DOHH2 (cell line): ENCODE data around the gene TSC2.
"Not testable (repeated sequence)": the region's sequence is repeated elsewhere in the genome, so short reads cannot be mapped to it uniquely, and the experiment has no call there.

Experiments used
- H3F3A ChIP-seq: fragments of 200-600 bp; sonication (generic), shearing (Covaris generic); 2 replicates; pipeline ENCODE4 v1.6.0; 2016; ENCODE audit warnings: antibody characterized with exemption, mild to moderate bottlenecking; ENCODE audit not compliant: control insufficient read depth, insufficient read depth
- H3K27ac ChIP-seq: fragments of 200-600 bp; sonication (generic); 2 replicates; pipeline ENCODE4 v1.5.1; 2014; ENCODE audit warnings: low read depth, mild to moderate bottlenecking, low read length, moderate library complexity
- H3K27me3 ChIP-seq: fragments of 200-600 bp; sonication (generic); 2 replicates; pipeline ENCODE4 v1.6.1; 2014; ENCODE audit warnings: mild to moderate bottlenecking, low read length, mixed read lengths; ENCODE audit not compliant: control insufficient read depth
- H3K36me3 ChIP-seq: fragments of 200-600 bp; sonication (generic); 2 replicates; pipeline ENCODE4 v1.6.1; 2014; ENCODE audit warnings: mild to moderate bottlenecking, low read length, moderate library complexity, mixed read lengths; ENCODE audit not compliant: control insufficient read depth
- H3K4me1 ChIP-seq: fragments of 200-600 bp; sonication (generic); 2 replicates; pipeline ENCODE4 v1.6.1; 2014; ENCODE audit warnings: mild to moderate bottlenecking, low read length, mixed read lengths; ENCODE audit not compliant: control insufficient read depth
- H3K4me2 ChIP-seq: fragments of 200-600 bp; sonication (generic); 2 replicates; pipeline ENCODE4 v1.6.0; 2014; ENCODE audit warnings: mild to moderate bottlenecking, low read length, moderate library complexity
- H3K4me3 ChIP-seq: fragments of 200-600 bp; sonication (generic); 2 replicates; pipeline ENCODE4 v1.5.1; 2014; ENCODE audit warnings: mild to moderate bottlenecking, low read length, mixed read lengths
- H3K79me2 ChIP-seq: fragments of 200-600 bp; sonication (generic); 2 replicates; pipeline ENCODE4 v1.6.1; 2014; ENCODE audit warnings: mild to moderate bottlenecking, low read length, mixed read lengths; ENCODE audit not compliant: control insufficient read depth
- H3K9me2 ChIP-seq: fragments of 200-600 bp; sonication (generic); replicated peaks from 2 replicates; pipeline ENCODE4 v1.6.1; 2014; ENCODE audit warnings: mild to moderate bottlenecking, low read length, mixed read lengths; ENCODE audit not compliant: control insufficient read depth
- H3K9me3 ChIP-seq: fragments of 200-600 bp; sonication (generic); 2 replicates; pipeline ENCODE4 v1.6.1; 2014; ENCODE audit warnings: antibody characterized with exemption, low read length, mixed read lengths; ENCODE audit not compliant: control insufficient read depth, insufficient read depth
- H4K20me1 ChIP-seq: fragments of 200-600 bp; sonication (generic); 2 replicates; pipeline ENCODE4 v1.6.0; 2014; ENCODE audit warnings: low read depth, mild to moderate bottlenecking, antibody characterized with exemption, low read length, moderate library complexity; ENCODE audit not compliant: control insufficient read depth, insufficient read depth
- EZH2phosphoT487 ChIP-seq: fragments of 200-600 bp; sonication (generic); IDR thresholded peaks from 2 replicates; pipeline ENCODE4 v1.6.1; 2017; ENCODE audit warnings: borderline replicate concordance, mild to moderate bottlenecking, antibody characterized with exemption, low read length, moderate library complexity, mixed read lengths
- TF ChIP-seq, protein P1 (sequence below): fragments of 200-600 bp; sonication (generic); IDR thresholded peaks from one replicate; pipeline ENCODE4 v1.5.1; 2014; ENCODE audit warnings: antibody characterized with exemption, mild to moderate bottlenecking, low read depth, low read length; ENCODE audit not compliant: poor library complexity, severe bottlenecking

Gene TSC2

DNA sequence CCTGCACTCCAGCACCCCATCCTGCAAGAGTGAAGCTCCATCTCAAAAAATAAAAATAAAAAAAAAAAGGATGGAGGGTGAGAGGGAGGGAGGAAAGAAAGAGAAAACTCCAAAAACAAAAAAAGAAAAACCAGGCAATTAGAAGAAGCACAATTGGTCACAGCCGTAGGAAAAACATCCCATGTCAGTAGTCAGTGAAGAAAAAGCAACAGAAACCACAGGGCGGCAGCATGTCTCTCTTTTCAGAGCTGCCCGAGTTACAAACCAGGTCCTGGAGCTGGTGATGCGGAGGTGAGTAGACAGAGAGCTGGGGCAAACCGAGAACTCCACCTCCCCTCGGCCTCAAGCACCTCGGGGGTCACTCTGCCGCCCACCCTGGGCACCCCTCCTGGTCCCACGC, 73.5 kb downstream of the TSC2 start:
- not testable (repeated sequence) for H3K36me3 ChIP-seq, H3K9me3 ChIP-seq, H3K4me2 ChIP-seq, H3K27ac ChIP-seq, H3K27me3 ChIP-seq, H3K4me3 ChIP-seq, H3F3A ChIP-seq, H3K9me2 ChIP-seq, H4K20me1 ChIP-seq
- Histone ChIP-seq H3K4me1 (peaks cover 10% of the 10 kb centered on the region), H3K79me2 (peaks cover 13% of the 10 kb centered on the region)
- TF ChIP-seq, protein P1, sequence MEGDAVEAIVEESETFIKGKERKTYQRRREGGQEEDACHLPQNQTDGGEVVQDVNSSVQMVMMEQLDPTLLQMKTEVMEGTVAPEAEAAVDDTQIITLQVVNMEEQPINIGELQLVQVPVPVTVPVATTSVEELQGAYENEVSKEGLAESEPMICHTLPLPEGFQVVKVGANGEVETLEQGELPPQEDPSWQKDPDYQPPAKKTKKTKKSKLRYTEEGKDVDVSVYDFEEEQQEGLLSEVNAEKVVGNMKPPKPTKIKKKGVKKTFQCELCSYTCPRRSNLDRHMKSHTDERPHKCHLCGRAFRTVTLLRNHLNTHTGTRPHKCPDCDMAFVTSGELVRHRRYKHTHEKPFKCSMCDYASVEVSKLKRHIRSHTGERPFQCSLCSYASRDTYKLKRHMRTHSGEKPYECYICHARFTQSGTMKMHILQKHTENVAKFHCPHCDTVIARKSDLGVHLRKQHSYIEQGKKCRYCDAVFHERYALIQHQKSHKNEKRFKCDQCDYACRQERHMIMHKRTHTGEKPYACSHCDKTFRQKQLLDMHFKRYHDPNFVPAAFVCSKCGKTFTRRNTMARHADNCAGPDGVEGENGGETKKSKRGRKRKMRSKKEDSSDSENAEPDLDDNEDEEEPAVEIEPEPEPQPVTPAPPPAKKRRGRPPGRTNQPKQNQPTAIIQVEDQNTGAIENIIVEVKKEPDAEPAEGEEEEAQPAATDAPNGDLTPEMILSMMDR = peak; percentile 16

DNA sequence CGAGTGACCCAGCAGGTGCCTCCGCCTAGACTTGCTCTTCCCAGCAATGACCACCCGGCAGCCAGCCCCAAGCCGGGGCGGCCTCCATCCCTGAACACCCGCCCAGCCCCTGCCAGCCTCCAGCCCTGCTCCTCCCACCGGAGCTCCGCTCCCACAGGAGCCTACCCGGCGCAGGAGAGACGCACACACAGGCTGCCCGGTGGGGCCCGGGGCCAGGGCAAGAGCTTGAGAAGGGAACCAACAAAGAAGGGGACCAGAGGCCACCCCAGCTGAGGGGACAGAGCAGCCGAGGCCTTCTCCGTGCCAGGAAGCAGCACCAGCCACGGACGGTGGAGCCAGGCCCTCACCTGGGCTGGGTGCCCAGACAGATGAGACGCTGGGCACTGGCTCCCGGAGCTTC, 74.1 kb downstream of the TSC2 start:
- no peak overlapping the region for H3K4me3 ChIP-seq

DNA sequence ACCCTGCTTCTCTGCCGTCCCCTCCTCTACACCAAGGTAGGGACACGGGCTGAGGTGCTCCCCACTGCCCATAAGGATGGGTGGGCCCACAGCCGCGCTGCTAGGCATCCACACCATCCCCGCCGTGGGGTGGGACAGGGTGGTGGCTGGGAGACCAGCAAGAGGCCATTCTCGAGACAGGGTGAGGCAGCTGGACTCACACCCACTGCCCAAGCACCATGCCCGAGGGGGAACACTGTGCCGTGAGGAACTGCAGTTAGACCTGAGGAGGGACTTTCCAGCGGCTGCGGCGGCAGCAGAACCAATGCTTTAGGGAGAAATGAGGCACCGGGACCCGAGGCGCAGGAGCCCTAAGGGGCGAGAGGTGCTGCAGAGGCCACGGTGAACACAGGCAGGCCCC, 74.6 kb downstream of the TSC2 start:
- H4K20me1 ChIP-seq = no peaks in the 10 kb centered on the region
- H3K4me2 ChIP-seq = no peak overlapping the region
- H3K27me3 ChIP-seq = no peaks in the 10 kb centered on the region
- H3K9me3 ChIP-seq = no peaks in the 10 kb centered on the region
- no peak overlapping the region for H3K27ac ChIP-seq
- no peaks in the 10 kb centered on the region for H3K36me3 ChIP-seq
- TF ChIP-seq EZH2phosphoT487 = no peak
- TF ChIP-seq, protein P1 = no peak
- H3K79me2 ChIP-seq = peaks cover 22% of the 10 kb centered on the region
- H3K4me1 ChIP-seq = peaks cover 10% of the 10 kb centered on the region
- H3F3A ChIP-seq = no peaks in the 10 kb centered on the region
- no peak overlapping the region for H3K4me3 ChIP-seq
- no peaks in the 10 kb centered on the region for H3K9me2 ChIP-seq

More for the DNA sequence above, 74.1 kb downstream of the TSC2 start:
- H3K36me3 ChIP-seq = no peaks in the 10 kb centered on the region
- no peaks in the 10 kb centered on the region for H3K9me3 ChIP-seq
- H3K4me2 ChIP-seq = no peak overlapping the region
- H3K27me3 ChIP-seq = no peaks in the 10 kb centered on the region
- no peaks in the 10 kb centered on the region for H4K20me1 ChIP-seq
- no peaks in the 10 kb centered on the region for H3K9me2 ChIP-seq
- H3K4me1 ChIP-seq = peaks cover 10% of the 10 kb centered on the region
- no peak overlapping the region for H3K27ac ChIP-seq
- TF ChIP-seq, protein P1 = no peak
- no peak for TF ChIP-seq EZH2phosphoT487
- no peaks in the 10 kb centered on the region for H3F3A ChIP-seq
- peaks cover 16% of the 10 kb centered on the region for H3K79me2 ChIP-seq

DNA sequence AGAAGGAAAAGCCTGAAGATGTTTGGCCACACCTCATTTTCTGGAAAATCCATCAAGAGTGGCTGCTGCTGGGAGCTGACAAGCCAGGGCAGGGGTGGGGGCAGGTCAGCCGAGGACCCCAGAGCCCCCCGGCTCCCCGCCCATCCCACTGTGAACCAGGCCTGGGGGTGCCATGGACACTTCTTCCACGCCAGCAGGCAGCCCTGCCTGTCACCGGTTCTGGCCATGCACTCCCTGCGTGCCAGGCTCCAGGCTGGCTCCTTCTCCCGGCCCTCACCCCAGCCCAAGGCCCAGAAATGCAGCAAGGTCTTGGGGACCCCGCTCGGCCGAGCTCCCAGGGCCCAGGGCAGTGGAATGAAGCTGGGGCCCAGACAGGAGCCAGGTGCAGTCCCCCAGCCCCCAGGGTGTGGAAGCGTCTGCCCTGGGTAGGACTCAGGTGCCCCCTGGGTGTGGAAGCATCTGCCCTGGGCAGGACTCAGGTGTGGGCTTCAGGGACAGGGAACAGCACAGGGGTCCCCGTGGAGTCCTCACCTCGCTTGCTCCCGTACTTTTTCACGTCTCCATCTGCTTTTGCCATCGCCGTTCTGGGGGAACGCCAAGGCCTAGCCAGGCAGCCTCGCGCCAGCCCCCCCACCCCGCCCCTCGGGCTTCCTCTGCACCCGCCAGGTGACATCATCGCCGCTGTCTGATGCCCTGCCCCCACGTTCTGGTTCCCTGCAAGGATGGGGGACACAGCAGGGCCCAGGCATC, 75.3 kb downstream of the TSC2 start:
- Histone ChIP-seq H3K4me1 (peaks cover 13% of the 10 kb centered on the region), H3K79me2 (peaks cover 22% of the 10 kb centered on the region)
- H3K4me2 ChIP-seq, H3K36me3 ChIP-seq, H4K20me1 ChIP-seq, H3K4me3 ChIP-seq, H3F3A ChIP-seq, H3K27me3 ChIP-seq, H3K9me2 ChIP-seq, H3K27ac ChIP-seq, H3K9me3 ChIP-seq: not testable (repeated sequence)

DNA sequence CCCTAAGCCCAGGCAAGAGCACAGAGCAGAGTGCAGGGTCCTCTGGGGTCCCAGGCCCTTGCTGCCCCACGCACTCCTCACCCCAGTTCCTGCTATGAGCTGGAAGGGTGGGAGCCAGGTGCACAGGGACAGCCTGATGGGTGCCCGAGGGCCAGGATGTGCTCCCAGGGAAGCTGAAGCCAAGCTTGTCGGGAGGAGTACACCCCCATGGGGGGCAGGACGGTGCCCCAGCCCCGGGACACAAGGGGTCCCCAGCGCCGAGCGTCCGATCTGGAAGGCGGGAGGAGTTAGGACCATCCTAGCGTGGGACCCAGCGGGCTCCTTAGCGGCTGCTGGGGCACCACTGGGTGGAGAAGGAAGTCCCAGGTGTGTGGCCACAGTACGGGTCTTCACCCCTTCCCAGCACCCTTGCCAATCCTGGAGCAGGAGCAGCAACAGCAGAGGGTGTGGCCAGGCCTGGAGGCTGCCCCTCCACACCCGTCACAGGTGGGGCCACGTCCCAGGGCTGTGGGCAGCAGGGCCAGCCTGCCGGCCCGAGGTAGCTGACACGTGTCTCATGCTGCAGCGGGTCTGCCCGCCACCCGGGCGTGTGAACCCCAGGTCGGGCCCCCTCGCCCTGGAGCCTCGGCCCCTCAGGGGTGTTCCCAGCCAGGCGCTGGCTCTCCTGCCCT, 76.1 kb downstream of the TSC2 start:
- H3F3A ChIP-seq, H3K9me2 ChIP-seq, H3K27me3 ChIP-seq, H3K9me3 ChIP-seq, H3K4me3 ChIP-seq, H3K36me3 ChIP-seq, H3K27ac ChIP-seq, H4K20me1 ChIP-seq, H3K4me2 ChIP-seq: not testable (repeated sequence)
- Histone ChIP-seq H3K79me2 (peaks cover 22% of the 10 kb centered on the region), H3K4me1 (peaks cover 19% of the 10 kb centered on the region)

DNA sequence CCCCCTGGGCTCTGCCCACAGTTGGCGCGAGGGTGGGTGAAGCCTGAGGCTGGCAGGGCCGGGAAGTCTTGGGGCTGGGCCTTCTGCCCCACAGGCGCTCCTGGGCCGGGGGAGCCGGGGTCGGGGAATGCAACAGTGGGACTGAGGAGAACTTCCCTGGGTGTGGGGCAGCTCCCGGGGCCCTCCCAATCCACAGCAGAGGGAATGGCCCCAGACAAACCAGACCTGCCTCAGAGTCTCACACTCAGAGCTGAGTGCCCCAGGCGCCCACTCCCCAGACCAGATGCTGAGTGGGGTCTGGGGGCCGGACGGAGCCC, 76.5 kb downstream of the TSC2 start:
- H3K27me3 ChIP-seq, H3K36me3 ChIP-seq, H3K27ac ChIP-seq, H3K4me3 ChIP-seq, H4K20me1 ChIP-seq, H3K4me2 ChIP-seq, H3F3A ChIP-seq, H3K9me3 ChIP-seq, H3K9me2 ChIP-seq: not testable (repeated sequence)
- H3K4me1 ChIP-seq = peaks cover 24% of the 10 kb centered on the region
- H3K79me2 ChIP-seq = peaks cover 22% of the 10 kb centered on the region
